AG04449 (cell line): Measurements from ENCODE around the gene SIM1.

Experiments
- CTCF ChIA-PET: fragments of 350-600 bp; formaldehyde crosslinking; extraction: SDS; loops from one replicate; lab custom pipeline; 2021; ENCODE audit warnings: antibody characterized with exemption; lab: Yijun Ruan, JAX
- POLR2A ChIA-PET: fragments of 400-600, 350-600 bp; formaldehyde crosslinking; extraction: SDS; loops from one replicate; lab custom pipeline; 2020; ENCODE audit warnings: antibody characterized with exemption, inconsistent platforms; lab: Yijun Ruan, JAX
- DNase-seq: peaks from one replicate; pipeline ENCODE4 v3.0.0-alpha.2; 2010; ENCODE audit warnings: low read depth, low spot score
- H3K4me3 ChIP-seq: 2 replicates; pipeline ENCODE4 v1.5.1; 2011; ENCODE audit warnings: low read depth, mild to moderate bottlenecking, control low read depth, low read length
- CTCF ChIP-seq: IDR thresholded peaks from one replicate; pipeline ENCODE4 v1.5.1; 2011; ENCODE audit warnings: mild to moderate bottlenecking, moderate library complexity, low read length, control low read depth, inconsistent platforms; ENCODE audit not compliant: insufficient read depth; ENCODE audit errors: missing control alignments

The SIM1 gene

GRCh38 chr6:100449239-100449691 is 15.5 kb downstream of the SIM1 start:
- H3K4me3 ChIP-seq = no peak overlapping the region
- DNase-seq = no peak
- ChIA-PET POLR2A (no interaction called here), CTCF (interaction anchor here (0.9 to 3.5 kb wide), 4 partner anchors 11 to 333 kb away, joined by 3 to 22 read pairs (median 3); no protein-coding TSS in a partner anchor)
- TF ChIP-seq CTCF = no peak

- DNase-seq = no peak
- no peak overlapping the region for H3K4me3 ChIP-seq
- TF ChIP-seq CTCF = no peak
- CTCF ChIA-PET = interaction anchor here (0.9 to 3.5 kb wide), 2 partner anchors 12 to 56 kb away, joined by 3 to 22 read pairs; no protein-coding TSS in a partner anchor
- POLR2A ChIA-PET = interaction anchor here (0.6 kb wide), 1 partner anchor 193 kb away, joined by 3 read pairs; no protein-coding TSS in a partner anchor
Measured at GRCh38 chr6:100447900-100448748, 16.6 kb downstream of the SIM1 start.

- TF ChIP-seq CTCF = no peak
- DNase-seq = no peak
- no peak overlapping the region for H3K4me3 ChIP-seq
- CTCF ChIA-PET = interaction anchor here (3.5 kb wide), 1 partner anchor 13 kb away, joined by 22 read pairs; no protein-coding TSS in a partner anchor
- POLR2A ChIA-PET = no interaction called here
Measured at GRCh38 chr6:100447081-100447899, 17.4 kb downstream of the SIM1 start.

GRCh38 chr6:100446115-100447080 is 18.3 kb downstream of the SIM1 start:
- POLR2A ChIA-PET = interaction anchor here (0.6 kb wide), 1 partner anchor 16 kb away, joined by 4 read pairs; no protein-coding TSS in a partner anchor
- H3K4me3 ChIP-seq = no peak overlapping the region
- CTCF ChIA-PET = interaction anchor here (0.7 to 3.5 kb wide), 6 partner anchors 10 to 270 kb away, joined by 3 to 22 read pairs (median 4); no protein-coding TSS in a partner anchor
- no peak for TF ChIP-seq CTCF
- no peak for DNase-seq

GRCh38 chr6:100445512-100445911 is 19.2 kb downstream of the SIM1 start:
- H3K4me3 ChIP-seq = no peak overlapping the region
- DNase-seq = no peak
- CTCF ChIA-PET = interaction anchor here (0.7 to 2.0 kb wide), 4 partner anchors 11 to 217 kb away, joined by 3 to 6 read pairs (median 4); no protein-coding TSS in a partner anchor
- POLR2A ChIA-PET = no interaction called here
- TF ChIP-seq CTCF = no peak
